ENCODE results near the gene SLC35D2.

SLC35D2 gene

DNA sequence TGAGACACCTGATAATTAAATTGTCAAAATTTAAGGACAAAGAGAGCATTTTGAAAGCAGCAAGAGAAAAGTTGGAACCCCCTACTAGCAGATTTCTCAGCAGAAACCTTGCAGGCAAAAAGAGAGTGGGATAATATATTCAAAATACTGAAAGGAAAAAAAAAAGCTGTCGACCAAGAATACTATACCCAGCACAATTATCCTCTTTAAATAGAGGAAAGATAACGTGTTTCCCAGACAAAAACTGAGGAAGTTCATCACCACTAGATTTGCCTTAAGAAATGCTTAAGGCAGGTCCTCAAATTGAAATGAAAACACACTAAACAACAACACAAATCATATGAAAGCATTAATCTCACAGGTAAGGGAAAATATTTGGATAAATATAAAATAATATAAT lies 108.6 kb downstream of the SLC35D2 start:
- TF ChIP-seq, protein P1, sequence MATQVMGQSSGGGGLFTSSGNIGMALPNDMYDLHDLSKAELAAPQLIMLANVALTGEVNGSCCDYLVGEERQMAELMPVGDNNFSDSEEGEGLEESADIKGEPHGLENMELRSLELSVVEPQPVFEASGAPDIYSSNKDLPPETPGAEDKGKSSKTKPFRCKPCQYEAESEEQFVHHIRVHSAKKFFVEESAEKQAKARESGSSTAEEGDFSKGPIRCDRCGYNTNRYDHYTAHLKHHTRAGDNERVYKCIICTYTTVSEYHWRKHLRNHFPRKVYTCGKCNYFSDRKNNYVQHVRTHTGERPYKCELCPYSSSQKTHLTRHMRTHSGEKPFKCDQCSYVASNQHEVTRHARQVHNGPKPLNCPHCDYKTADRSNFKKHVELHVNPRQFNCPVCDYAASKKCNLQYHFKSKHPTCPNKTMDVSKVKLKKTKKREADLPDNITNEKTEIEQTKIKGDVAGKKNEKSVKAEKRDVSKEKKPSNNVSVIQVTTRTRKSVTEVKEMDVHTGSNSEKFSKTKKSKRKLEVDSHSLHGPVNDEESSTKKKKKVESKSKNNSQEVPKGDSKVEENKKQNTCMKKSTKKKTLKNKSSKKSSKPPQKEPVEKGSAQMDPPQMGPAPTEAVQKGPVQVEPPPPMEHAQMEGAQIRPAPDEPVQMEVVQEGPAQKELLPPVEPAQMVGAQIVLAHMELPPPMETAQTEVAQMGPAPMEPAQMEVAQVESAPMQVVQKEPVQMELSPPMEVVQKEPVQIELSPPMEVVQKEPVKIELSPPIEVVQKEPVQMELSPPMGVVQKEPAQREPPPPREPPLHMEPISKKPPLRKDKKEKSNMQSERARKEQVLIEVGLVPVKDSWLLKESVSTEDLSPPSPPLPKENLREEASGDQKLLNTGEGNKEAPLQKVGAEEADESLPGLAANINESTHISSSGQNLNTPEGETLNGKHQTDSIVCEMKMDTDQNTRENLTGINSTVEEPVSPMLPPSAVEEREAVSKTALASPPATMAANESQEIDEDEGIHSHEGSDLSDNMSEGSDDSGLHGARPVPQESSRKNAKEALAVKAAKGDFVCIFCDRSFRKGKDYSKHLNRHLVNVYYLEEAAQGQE (IDR thresholded peaks at IDR 0.05; ENCODE audit: insufficient read depth in 1 of 2, low read depth in 2 of 2, low read length in 2 of 2): no peak

Measured in PFSK-1 (cell line).